Kidney epithelial cell (primary cell): ENCODE results near the gene PLA2R1. TPM values are rescaled to one million over a fixed set of nuclear protein-coding genes. Genes with fewer than 3 reads are reported as not detected.

Experiments used
- DNase-seq: peaks from one replicate; pipeline ENCODE4 v3.0.0-alpha.2; 2010; ENCODE audit warnings: low read depth
- H3K27me3 ChIP-seq: 2 replicates; pipeline ENCODE4 v1.6.0; 2011; ENCODE audit warnings: low read length; ENCODE audit not compliant: control insufficient read depth, insufficient read depth
- H3K36me3 ChIP-seq: 2 replicates; pipeline ENCODE4 v1.5.1; 2011; ENCODE audit warnings: low read length; ENCODE audit not compliant: control insufficient read depth, insufficient read depth
- H3K4me3 ChIP-seq: 2 replicates; pipeline ENCODE4 v1.5.1; 2011; ENCODE audit warnings: low read depth, mild to moderate bottlenecking, control low read depth, low read length
- total RNA-seq: library from RNA; depleted of rRNA; stranded (reverse); fragments of >200 nt; gene quantifications from 2 replicates; pipeline ENCODE4 v1.2.3, GENCODE V29; 2015
- TF ChIP-seq, protein P1 (sequence below): IDR thresholded peaks from 2 replicates; pipeline ENCODE4 v1.5.1; 2011; ENCODE audit warnings: mild to moderate bottlenecking, moderate library complexity, low read length, control low read depth, inconsistent platforms; ENCODE audit not compliant: insufficient read depth, poor library complexity, severe bottlenecking

Gene PLA2R1
- total RNA-seq, 1 donor from 2014 or later, result 3.6 TPM

DNA sequence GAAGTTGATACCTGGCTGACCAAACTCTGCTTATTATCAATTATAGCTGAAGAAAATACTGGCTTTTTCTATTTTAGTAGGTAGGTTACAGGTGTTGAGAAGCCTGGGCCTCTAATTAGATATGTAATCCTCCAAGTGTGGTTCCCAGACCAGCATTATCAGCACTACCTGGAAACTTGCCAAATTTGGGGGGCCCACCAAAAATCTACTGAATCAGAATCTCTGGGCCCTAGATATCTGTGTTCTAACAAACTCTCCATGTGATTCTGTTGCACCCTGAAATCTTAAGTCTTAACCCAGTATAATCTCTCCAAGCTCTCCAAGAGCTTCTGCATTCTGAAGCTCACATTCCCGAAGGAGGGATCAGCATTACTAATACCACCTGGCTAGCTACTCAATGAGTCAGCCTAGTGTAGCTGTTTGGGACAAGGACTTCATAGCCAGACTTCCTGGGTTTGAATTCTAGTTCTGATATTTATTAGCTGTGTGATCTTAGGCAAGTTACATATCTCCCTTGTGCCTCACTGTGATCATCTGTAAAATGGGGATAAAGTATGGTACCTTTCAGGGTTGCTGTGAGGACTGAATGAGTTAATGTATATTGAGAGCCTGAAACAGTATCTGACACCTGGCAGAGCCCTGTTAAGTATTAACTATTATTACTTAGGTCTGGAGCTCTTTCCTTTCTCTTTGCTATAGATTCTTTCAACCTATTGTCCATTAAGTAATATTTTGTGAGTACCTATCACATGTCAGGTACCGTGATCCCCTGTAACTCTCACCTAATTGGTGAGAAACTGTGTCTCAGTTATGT, 170.3 kb downstream of the PLA2R1 start:
- TF ChIP-seq, protein P1, sequence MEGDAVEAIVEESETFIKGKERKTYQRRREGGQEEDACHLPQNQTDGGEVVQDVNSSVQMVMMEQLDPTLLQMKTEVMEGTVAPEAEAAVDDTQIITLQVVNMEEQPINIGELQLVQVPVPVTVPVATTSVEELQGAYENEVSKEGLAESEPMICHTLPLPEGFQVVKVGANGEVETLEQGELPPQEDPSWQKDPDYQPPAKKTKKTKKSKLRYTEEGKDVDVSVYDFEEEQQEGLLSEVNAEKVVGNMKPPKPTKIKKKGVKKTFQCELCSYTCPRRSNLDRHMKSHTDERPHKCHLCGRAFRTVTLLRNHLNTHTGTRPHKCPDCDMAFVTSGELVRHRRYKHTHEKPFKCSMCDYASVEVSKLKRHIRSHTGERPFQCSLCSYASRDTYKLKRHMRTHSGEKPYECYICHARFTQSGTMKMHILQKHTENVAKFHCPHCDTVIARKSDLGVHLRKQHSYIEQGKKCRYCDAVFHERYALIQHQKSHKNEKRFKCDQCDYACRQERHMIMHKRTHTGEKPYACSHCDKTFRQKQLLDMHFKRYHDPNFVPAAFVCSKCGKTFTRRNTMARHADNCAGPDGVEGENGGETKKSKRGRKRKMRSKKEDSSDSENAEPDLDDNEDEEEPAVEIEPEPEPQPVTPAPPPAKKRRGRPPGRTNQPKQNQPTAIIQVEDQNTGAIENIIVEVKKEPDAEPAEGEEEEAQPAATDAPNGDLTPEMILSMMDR, result no peak
- DNase-seq, result peak; percentile 74
- H3K27me3 ChIP-seq, result no peaks in the 10 kb centered on the region
- H3K4me3 ChIP-seq, result no peak overlapping the region
- no peaks in the 10 kb centered on the region for H3K36me3 ChIP-seq

DNA sequence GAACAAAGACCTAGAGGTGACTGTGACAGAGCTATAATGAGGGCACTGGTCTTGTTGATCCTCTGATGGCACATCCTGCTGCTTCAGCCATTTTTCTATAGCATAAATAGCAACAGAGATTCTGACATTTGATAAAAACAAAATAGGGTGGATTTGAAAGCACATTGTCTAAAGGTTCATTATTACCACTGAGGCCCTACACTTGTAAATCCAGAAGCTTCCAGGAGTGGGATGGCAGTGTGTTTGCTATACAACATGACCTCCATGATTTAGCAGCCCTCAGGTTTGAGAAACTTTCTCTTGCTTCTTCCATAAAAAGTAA, 171.2 kb downstream of the PLA2R1 start:
- DNase-seq, result no peak
- no peaks in the 10 kb centered on the region for H3K27me3 ChIP-seq
- no peak overlapping the region for H3K4me3 ChIP-seq
- no peaks in the 10 kb centered on the region for H3K36me3 ChIP-seq
- TF ChIP-seq, protein P1, result no peak

DNA sequence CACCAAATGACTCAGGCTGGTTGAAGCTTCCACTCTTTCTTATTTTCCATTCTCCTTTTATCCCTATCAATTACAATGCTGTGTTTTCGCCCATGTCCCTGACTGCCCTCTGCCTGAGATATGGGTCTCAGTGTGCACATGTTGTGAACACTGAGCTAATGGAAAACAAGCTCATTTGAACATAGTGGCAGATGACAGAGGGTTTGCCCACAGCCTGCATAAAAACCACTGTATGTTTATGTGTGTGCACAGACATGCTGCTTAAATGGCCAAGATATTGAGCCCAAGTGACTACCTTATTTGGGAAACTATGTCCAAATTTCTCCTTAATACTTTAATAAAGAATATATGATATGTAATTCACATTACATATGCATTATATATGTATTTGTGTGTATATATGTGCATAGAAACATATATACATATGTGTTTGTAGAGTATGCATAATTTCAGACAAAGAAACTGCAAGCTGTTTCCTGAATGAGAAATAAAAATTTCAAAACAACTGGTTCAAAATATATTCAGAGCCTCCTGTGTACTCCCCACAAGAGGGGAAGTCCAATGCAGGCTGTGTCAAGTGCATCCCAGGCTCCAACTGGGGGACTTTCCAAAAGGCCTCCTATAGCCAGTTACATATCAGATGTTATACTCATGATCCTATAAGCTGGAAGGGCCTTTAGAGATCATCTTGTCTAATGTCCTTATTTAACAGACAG, 171.7 kb downstream of the PLA2R1 start:
- H3K27me3 ChIP-seq, result no peaks in the 10 kb centered on the region
- H3K36me3 ChIP-seq, result no peaks in the 10 kb centered on the region
- H3K4me3 ChIP-seq, result no peak overlapping the region
- TF ChIP-seq, protein P1, result no peak
- DNase-seq, result no peak

DNA sequence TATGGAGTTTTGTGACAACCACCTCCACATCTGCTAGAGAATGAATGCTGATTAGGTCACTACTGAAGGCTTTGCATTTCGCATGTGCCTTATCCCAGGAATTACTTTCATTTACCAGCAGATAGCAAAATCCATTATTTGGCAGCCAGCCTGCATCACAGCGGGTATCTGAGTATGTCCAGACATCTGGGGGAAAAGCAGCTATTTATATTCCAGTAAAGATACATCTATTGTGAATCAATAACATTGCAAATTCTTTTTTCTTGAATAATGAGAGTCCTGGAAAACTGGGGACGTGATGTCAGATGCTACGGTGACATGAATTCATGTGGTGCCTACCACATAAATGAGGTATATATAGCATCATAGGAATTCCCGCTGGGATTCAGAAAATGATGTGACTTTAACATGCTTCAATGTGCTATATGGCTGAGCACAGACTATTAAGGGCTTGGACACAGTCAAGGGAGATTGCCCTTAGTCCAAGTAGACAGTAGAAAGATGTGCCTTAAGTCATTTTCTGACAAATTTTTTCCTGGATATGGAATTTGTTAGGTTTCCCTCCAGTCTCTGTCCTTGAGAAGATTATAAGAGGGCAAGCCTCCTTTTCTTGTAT, 180.2 kb downstream of the PLA2R1 start:
- no peak for DNase-seq
- TF ChIP-seq, protein P1, result no peak
- Histone ChIP-seq H3K4me3 (no peak overlapping the region), H3K36me3 (no peaks in the 10 kb centered on the region), H3K27me3 (no peaks in the 10 kb centered on the region)

Other genes with a start within 250 kb of the PLA2R1 start
- 3.4 and 4.1 TPM in 2 replicates for gene LY75, start 157.9 kb downstream of the PLA2R1 start, total RNA-seq
- 68.5 and 69.1 TPM in 2 replicates for gene ITGB6, start 137.7 kb upstream of the PLA2R1 start, total RNA-seq